ENCODE results near the gene COG6.

The COG6 gene

DNA sequence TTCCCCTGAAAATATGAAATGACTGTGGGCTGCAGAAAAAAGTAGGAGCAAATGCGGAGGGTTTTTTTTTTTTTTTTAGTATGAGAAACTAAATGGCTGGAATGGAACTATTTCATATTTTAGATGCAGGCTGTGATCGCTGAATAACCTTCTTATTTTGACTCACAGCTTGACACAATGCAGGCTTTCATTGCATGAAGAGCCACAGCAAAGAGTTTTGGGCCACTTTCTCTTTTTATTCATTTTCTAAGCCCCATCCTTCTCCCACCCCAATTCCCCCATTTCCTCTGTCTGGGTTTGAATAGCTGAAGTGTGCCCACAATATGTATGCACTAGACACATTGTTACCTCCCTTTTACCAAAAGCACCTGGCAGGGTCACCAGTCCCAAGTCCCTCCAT lies 125.9 kb downstream of the COG6 start:
- DNase-seq (ENCODE audit: low spot score) = no peak
- TF ChIP-seq, protein P1, sequence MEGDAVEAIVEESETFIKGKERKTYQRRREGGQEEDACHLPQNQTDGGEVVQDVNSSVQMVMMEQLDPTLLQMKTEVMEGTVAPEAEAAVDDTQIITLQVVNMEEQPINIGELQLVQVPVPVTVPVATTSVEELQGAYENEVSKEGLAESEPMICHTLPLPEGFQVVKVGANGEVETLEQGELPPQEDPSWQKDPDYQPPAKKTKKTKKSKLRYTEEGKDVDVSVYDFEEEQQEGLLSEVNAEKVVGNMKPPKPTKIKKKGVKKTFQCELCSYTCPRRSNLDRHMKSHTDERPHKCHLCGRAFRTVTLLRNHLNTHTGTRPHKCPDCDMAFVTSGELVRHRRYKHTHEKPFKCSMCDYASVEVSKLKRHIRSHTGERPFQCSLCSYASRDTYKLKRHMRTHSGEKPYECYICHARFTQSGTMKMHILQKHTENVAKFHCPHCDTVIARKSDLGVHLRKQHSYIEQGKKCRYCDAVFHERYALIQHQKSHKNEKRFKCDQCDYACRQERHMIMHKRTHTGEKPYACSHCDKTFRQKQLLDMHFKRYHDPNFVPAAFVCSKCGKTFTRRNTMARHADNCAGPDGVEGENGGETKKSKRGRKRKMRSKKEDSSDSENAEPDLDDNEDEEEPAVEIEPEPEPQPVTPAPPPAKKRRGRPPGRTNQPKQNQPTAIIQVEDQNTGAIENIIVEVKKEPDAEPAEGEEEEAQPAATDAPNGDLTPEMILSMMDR (IDR thresholded peaks at IDR 0.05; ENCODE audit: borderline replicate concordance, control extremely low read depth, extremely low read depth, insufficient read depth, missing control alignments) = no peak
- in situ Hi-C loops (cut with MboI; ENCODE audit: low sequenced_read_pairs, unreplicated experiment) = no loop called here

DNA sequence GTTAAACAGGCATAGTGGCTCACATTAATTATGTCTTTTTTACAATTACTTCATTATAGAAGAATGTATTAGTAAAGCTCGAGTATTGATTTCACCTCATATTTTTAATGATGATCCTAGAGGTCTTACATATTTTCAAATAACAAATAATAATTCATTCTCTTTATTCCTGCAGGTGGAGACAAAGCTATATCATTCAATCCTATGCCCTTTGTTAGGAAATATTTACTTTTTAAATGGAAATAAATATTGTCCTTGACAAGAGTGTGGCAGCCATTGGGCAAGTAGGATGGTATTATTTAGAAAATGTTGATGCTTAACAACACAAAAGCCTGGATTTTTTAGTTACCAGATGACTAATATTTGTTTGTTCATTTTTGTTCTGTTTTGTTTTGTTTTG lies 127.6 kb downstream of the COG6 start:
- DNase-seq (ENCODE audit: low spot score) = no peak
- in situ Hi-C loops (cut with MboI; ENCODE audit: low sequenced_read_pairs, unreplicated experiment) = no loop called here
- TF ChIP-seq, protein P1 (IDR thresholded peaks at IDR 0.05; ENCODE audit: borderline replicate concordance, control extremely low read depth, extremely low read depth, insufficient read depth, missing control alignments) = no peak

DNA sequence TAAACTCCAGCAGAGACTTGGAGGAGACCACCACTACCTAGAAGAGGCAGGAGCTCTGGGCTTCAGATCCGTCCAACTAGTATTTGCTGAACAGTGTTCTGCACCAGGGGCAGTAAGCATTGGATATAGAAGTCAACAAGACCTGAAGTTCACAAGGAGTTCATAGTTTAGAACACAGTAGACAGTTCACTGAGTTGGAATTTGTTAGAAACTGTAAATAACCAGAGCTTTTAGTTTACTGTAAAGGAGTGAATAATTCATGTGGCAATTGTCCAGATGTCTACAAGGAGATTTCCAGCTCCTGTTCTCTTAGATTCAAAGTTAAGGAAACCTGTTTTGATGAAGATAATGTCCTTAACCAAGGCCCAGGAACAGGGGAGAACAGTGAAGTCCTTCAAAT lies 128.9 kb downstream of the COG6 start:
- TF ChIP-seq, protein P1 (IDR thresholded peaks at IDR 0.05; ENCODE audit: borderline replicate concordance, control extremely low read depth, extremely low read depth, insufficient read depth, missing control alignments) = no peak
- in situ Hi-C loops (cut with MboI; ENCODE audit: low sequenced_read_pairs, unreplicated experiment) = no loop called here
- no peak for DNase-seq (ENCODE audit: low spot score)

DNA sequence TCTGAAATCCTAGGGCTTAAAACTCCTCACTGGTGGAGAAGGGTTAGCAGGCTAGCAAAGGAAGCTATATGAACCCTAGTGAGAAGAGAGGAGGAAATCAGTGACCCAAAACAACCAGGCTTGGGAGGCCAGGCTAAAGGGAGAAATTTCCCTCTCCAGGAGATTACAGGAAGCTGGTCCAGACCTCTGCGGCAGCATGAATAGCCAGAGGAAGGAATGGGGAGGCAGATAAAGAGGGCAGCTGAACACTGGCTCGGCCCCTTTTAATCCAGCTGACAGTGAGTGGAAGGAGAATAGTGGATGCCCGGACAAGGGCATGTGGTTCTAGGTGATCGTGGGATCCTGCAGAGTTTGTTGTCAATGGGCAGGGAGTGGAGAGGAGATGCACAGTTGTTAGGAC lies 130.6 kb downstream of the COG6 start:
- DNase-seq (ENCODE audit: low spot score) = no peak
- in situ Hi-C loops (cut with MboI; ENCODE audit: low sequenced_read_pairs, unreplicated experiment) = no loop called here
- TF ChIP-seq, protein P1 (IDR thresholded peaks at IDR 0.05; ENCODE audit: borderline replicate concordance, control extremely low read depth, extremely low read depth, insufficient read depth, missing control alignments) = no peak

DNA sequence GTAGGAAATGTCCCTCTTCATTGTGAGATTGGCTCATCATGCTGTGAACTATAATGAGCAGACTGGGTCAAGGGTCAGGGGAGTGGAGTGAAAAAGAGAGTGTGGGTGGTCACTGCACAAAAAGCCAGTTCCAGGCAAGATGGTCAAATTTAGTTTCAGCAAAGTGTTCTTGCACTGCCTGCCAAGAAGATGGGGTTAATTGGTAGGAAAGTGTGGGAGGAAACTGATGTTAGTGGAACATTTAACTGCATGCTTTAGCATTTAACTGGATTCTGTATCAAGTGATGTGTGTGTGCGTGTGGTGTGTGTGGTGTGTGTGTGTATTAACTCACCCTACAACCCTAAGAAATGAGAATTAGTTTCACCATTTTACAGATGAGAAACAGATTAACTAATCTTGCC lies 131.6 kb downstream of the COG6 start:
- TF ChIP-seq, protein P1 (IDR thresholded peaks at IDR 0.05; ENCODE audit: borderline replicate concordance, control extremely low read depth, extremely low read depth, insufficient read depth, missing control alignments) = no peak
- in situ Hi-C loops (cut with MboI; ENCODE audit: low sequenced_read_pairs, unreplicated experiment) = no loop called here
- no peak for DNase-seq (ENCODE audit: low spot score)

DNA sequence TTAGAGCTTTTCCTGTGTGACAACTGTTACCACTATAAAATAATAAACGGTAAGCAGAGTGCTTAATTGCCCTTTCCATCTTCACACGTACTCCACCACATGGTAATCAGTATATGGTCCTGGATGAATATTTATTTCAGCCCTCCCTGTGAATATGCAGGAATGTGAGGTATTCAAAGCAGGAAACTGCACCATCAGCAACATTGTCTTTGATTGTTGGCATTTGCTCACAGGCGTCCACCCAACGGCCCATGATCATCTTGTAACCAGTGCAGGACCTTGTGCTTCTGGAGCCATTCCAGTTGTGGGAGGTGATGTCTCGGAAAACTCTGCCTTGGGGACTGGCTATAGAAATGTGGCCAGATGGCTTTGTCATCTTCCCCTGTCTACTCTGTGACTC lies 132.6 kb downstream of the COG6 start:
- in situ Hi-C loops (cut with MboI; ENCODE audit: low sequenced_read_pairs, unreplicated experiment) = no loop called here
- TF ChIP-seq, protein P1 (IDR thresholded peaks at IDR 0.05; ENCODE audit: borderline replicate concordance, control extremely low read depth, extremely low read depth, insufficient read depth, missing control alignments) = no peak
- DNase-seq (ENCODE audit: low spot score) = no peak

DNA sequence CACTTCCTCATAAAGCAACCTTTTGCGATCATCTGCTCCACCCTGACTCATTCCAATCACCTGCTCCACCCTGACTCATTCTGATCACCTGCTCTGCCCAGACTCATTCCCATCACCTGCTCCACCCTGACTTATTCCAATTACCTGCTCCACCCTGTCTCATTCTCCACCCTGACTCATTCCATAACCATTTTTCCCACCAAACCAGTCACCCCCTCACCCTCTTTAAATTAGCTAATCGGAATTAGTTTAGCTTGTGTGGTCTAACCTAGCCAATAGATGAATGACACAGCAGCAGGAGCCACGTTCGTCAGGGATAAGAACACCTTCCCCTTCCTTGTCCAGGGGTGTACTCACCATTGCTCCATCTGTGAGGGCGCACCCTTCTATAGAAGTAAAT lies 134.0 kb downstream of the COG6 start:
- in situ Hi-C loops (cut with MboI; ENCODE audit: low sequenced_read_pairs, unreplicated experiment) = no loop called here
- no peak for DNase-seq (ENCODE audit: low spot score)
- TF ChIP-seq, protein P1 (IDR thresholded peaks at IDR 0.05; ENCODE audit: borderline replicate concordance, control extremely low read depth, extremely low read depth, insufficient read depth, missing control alignments) = no peak
